ENCODE data around the gene ATF7.

ATF7 gene

GRCh38 chr12:53464685-53465418, 161.3 kb downstream of the ATF7 start:
- no peak overlapping the region for H3K4me3 ChIP-seq (replicated peaks in 1 of 2; ENCODE audit: low read depth in 2 of 2, low read length in 2 of 2)
- TF ChIP-seq, protein P1, sequence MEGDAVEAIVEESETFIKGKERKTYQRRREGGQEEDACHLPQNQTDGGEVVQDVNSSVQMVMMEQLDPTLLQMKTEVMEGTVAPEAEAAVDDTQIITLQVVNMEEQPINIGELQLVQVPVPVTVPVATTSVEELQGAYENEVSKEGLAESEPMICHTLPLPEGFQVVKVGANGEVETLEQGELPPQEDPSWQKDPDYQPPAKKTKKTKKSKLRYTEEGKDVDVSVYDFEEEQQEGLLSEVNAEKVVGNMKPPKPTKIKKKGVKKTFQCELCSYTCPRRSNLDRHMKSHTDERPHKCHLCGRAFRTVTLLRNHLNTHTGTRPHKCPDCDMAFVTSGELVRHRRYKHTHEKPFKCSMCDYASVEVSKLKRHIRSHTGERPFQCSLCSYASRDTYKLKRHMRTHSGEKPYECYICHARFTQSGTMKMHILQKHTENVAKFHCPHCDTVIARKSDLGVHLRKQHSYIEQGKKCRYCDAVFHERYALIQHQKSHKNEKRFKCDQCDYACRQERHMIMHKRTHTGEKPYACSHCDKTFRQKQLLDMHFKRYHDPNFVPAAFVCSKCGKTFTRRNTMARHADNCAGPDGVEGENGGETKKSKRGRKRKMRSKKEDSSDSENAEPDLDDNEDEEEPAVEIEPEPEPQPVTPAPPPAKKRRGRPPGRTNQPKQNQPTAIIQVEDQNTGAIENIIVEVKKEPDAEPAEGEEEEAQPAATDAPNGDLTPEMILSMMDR (IDR thresholded peaks at IDR 0.05; ENCODE audit: low read depth, low read length), result no peak
- no peak for DNase-seq (ENCODE audit: low read depth in 2 of 2)

DNA sequence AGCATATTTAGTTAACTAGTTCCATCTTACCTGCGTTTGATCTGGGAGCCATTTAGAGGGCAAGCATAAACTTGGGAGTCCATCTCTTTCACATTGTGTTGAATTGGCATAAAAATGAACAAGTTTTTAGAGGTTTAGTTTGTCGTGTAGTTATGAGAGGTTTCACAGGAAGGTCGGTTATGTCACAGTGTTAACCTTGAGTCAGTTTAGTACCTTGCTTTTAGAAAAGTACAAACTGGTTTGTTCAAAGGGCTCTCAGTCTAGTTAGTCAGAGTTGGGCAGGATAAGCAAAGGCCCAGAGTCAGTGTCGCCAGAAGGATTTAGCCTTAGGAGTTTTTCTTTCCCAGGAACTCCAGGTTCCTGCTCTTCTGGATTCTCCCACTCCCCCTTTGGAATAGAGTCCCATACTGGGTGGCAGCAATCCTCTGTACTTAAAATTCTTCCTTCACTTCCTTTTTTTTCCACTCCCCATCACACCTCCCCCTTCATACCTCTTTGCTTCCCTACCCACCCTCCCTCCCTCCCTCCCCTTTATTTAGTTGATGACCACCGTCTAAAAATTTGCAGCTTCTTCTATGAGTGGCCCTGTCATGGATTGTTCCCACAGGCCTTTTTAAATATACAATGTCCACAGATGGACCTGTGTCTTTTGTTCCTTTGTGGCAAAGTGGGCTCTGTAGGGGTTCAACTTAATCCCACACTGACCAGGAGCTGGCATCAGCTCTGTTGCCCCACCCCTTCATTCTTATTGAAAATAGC, 162.2 kb downstream of the ATF7 start:
- H3K4me3 ChIP-seq (replicated peaks in 1 of 2; ENCODE audit: low read depth in 2 of 2, low read length in 2 of 2), result no peak overlapping the region
- DNase-seq (ENCODE audit: low read depth in 2 of 2), result no peak
- TF ChIP-seq, protein P1 (IDR thresholded peaks at IDR 0.05; ENCODE audit: low read depth, low read length), result no peak

GRCh38 chr12:53462935-53463334, 163.2 kb downstream of the ATF7 start:
- DNase-seq (ENCODE audit: low read depth in 2 of 2), result no peak
- TF ChIP-seq, protein P1 (IDR thresholded peaks at IDR 0.05; ENCODE audit: low read depth, low read length), result no peak
- H3K4me3 ChIP-seq (replicated peaks in 1 of 2; ENCODE audit: low read depth in 2 of 2, low read length in 2 of 2), result no peak overlapping the region

- TF ChIP-seq, protein P1 (IDR thresholded peaks at IDR 0.05; ENCODE audit: low read depth, low read length), result no peak
- no peak for DNase-seq (ENCODE audit: low read depth in 2 of 2)
- no peak overlapping the region for H3K4me3 ChIP-seq (replicated peaks in 1 of 2; ENCODE audit: low read depth in 2 of 2, low read length in 2 of 2)
These were observed 164.6 kb downstream of the ATF7 start for GRCh38 chr12:53461591-53461990.

- no peak for DNase-seq (ENCODE audit: low read depth in 2 of 2)
- TF ChIP-seq, protein P1 (IDR thresholded peaks at IDR 0.05; ENCODE audit: low read depth, low read length), result no peak
- H3K4me3 ChIP-seq (replicated peaks in 1 of 2; ENCODE audit: low read depth in 2 of 2, low read length in 2 of 2), result no peak overlapping the region
These were observed 165.1 kb downstream of the ATF7 start for GRCh38 chr12:53461059-53461458.

GRCh38 chr12:53459097-53459496, 167.1 kb downstream of the ATF7 start:
- no peak for DNase-seq (ENCODE audit: low read depth in 2 of 2)
- TF ChIP-seq, protein P1 (IDR thresholded peaks at IDR 0.05; ENCODE audit: low read depth, low read length), result no peak
- H3K4me3 ChIP-seq (replicated peaks in 1 of 2; ENCODE audit: low read depth in 2 of 2, low read length in 2 of 2), result no peak overlapping the region

All from cardiac fibroblast (primary cell).